Mesendoderm (in vitro differentiated cells): ENCODE results near the gene WFIKKN1.
A peak's percentile ranks its signal among the peaks of the same experiment; 100 is the strongest.
"Not testable (repeated sequence)": the region's sequence is repeated elsewhere in the genome, so short reads cannot be mapped to it uniquely, and the experiment has no call there.

Experiments
- DNase-seq: peaks from one replicate; pipeline ENCODE4 v3.0.0; 2013
- H2AK5ac ChIP-seq: 2 replicates; pipeline ENCODE4 v1.6.1; 2013; ENCODE audit warnings: low read length, inconsistent platforms
- H2BK120ac ChIP-seq: 2 replicates; pipeline ENCODE4 v1.6.1; 2013; ENCODE audit warnings: low read depth, mild to moderate bottlenecking, low read length, moderate library complexity, mixed read lengths
- H2BK15ac ChIP-seq: replicated peaks from 2 replicates; pipeline ENCODE4 v1.6.1; 2013; ENCODE audit warnings: low read depth, mild to moderate bottlenecking, moderate library complexity
- H2BK5ac ChIP-seq: 2 replicates; pipeline ENCODE4 v1.6.1; 2013; ENCODE audit warnings: low read length, inconsistent platforms
- H3K18ac ChIP-seq: 2 replicates; pipeline ENCODE4 v1.6.1; 2013; ENCODE audit warnings: mild to moderate bottlenecking, low read length, mixed read lengths
- H3K23ac ChIP-seq: one replicate; pipeline ENCODE4 v1.6.1; 2013; ENCODE audit warnings: low read length
- H3K27ac ChIP-seq: 2 replicates; pipeline ENCODE4 v1.5.1; 2013; ENCODE audit warnings: low read depth, mild to moderate bottlenecking, inconsistent platforms, low read length, moderate library complexity
- H3K27me3 ChIP-seq: 2 replicates; pipeline ENCODE4 v1.6.1; 2013; ENCODE audit warnings: low read length, control low read depth, mild to moderate bottlenecking, inconsistent platforms; ENCODE audit not compliant: insufficient read depth, poor library complexity
- H3K36me3 ChIP-seq: 2 replicates; pipeline ENCODE4 v1.6.1; 2013; ENCODE audit warnings: low read length, inconsistent platforms; ENCODE audit not compliant: control insufficient read depth, insufficient read depth
- H3K4ac ChIP-seq: one replicate; pipeline ENCODE4 v1.6.1; 2013; ENCODE audit warnings: low read depth, mild to moderate bottlenecking, low read length, moderate library complexity
- H3K4me1 ChIP-seq: 2 replicates; pipeline ENCODE4 v1.6.1; 2013; ENCODE audit warnings: low read depth, low read length, inconsistent platforms; ENCODE audit not compliant: control insufficient read depth
- H3K4me2 ChIP-seq: 2 replicates; pipeline ENCODE4 v1.6.1; 2013; ENCODE audit warnings: low read length
- H3K4me3 ChIP-seq: 2 replicates; pipeline ENCODE4 v1.5.1; 2013; ENCODE audit warnings: mild to moderate bottlenecking, low read length
- H3K56ac ChIP-seq: one replicate; pipeline ENCODE4 v1.6.1; 2013; ENCODE audit warnings: low read length
- H3K79me1 ChIP-seq: 2 replicates; pipeline ENCODE4 v1.6.1; 2013; ENCODE audit warnings: low read length, inconsistent platforms
- H3K79me2 ChIP-seq: 2 replicates; pipeline ENCODE4 v1.6.1; 2013; ENCODE audit warnings: mild to moderate bottlenecking, low read length; ENCODE audit not compliant: control insufficient read depth, insufficient read depth
- H3K9ac ChIP-seq: 2 replicates; pipeline ENCODE4 v1.6.1; 2013; ENCODE audit warnings: low read length, inconsistent platforms
- H4K5ac ChIP-seq: one replicate; pipeline ENCODE4 v1.6.1; 2013; ENCODE audit warnings: low read length
- H4K8ac ChIP-seq: one replicate; pipeline ENCODE4 v1.6.1; 2013; ENCODE audit warnings: low read depth, mild to moderate bottlenecking, control low read depth, low read length, moderate library complexity
- WGBS: extraction: QIAGEN DNeasy Blood & Tissue Kit; methylation state at CpG from one replicate; pipeline ENCODE4 v1.1.7; 2013; ENCODE audit warnings: low lambda C conversion rate, missing lambda C conversion rate; ENCODE audit not compliant: insufficient coverage; ENCODE audit errors: extremely low coverage; 5-methylcytosine and 5-hydroxymethylcytosine counted together

The WFIKKN1 gene

GRCh38 chr16:596736-597060, 34.1 kb upstream of the WFIKKN1 start:
- H3K18ac ChIP-seq, result no peak overlapping the region
- H2BK15ac ChIP-seq, result no peak overlapping the region
- H3K36me3 ChIP-seq, result no peaks in the 10 kb centered on the region
- no CpG with 5 or more reads among the region's 12 CpGs for WGBS
- H2BK5ac ChIP-seq, result no peak overlapping the region
- H3K79me1 ChIP-seq, result peaks cover 11% of the 10 kb centered on the region
- H3K4ac ChIP-seq, result no peak overlapping the region
- H3K56ac ChIP-seq, result no peak overlapping the region
- no peaks in the 10 kb centered on the region for H3K79me2 ChIP-seq
- no peak overlapping the region for H4K8ac ChIP-seq
- no peak overlapping the region for H2AK5ac ChIP-seq
- H3K4me2 ChIP-seq, result no peak overlapping the region
- H4K5ac ChIP-seq, result no peak overlapping the region
- H3K4me3 ChIP-seq, result no peak overlapping the region
- no peak overlapping the region for H3K27ac ChIP-seq
- no peak for DNase-seq
- H3K4me1 ChIP-seq, result no peaks in the 10 kb centered on the region
- H3K27me3 ChIP-seq, result no peaks in the 10 kb centered on the region
- H2BK120ac ChIP-seq, result no peak overlapping the region
- H3K23ac ChIP-seq, result no peak overlapping the region
- no peak overlapping the region for H3K9ac ChIP-seq

GRCh38 chr16:597655-598054, 33.1 kb upstream of the WFIKKN1 start:
- not testable (repeated sequence) for H3K4ac ChIP-seq, DNase-seq, H3K4me1 ChIP-seq, H2AK5ac ChIP-seq, H3K4me3 ChIP-seq, H4K5ac ChIP-seq, H3K4me2 ChIP-seq, H2BK120ac ChIP-seq, H3K79me2 ChIP-seq, H3K23ac ChIP-seq, H3K79me1 ChIP-seq, H3K27me3 ChIP-seq, H3K36me3 ChIP-seq, H2BK5ac ChIP-seq, H3K27ac ChIP-seq, H4K8ac ChIP-seq, H3K9ac ChIP-seq, H3K56ac ChIP-seq, H2BK15ac ChIP-seq, H3K18ac ChIP-seq
- no CpG with 5 or more reads among the region's 7 CpGs for WGBS

GRCh38 chr16:598823-599739, 31.7 kb upstream of the WFIKKN1 start:
- H3K9ac ChIP-seq, result no peak overlapping the region
- no peak overlapping the region for H2BK120ac ChIP-seq
- H3K23ac ChIP-seq, result no peak overlapping the region
- H2BK5ac ChIP-seq, result no peak overlapping the region
- no peak overlapping the region for H4K5ac ChIP-seq
- no peaks in the 10 kb centered on the region for H3K27me3 ChIP-seq
- H3K27ac ChIP-seq, result no peak overlapping the region
- H3K56ac ChIP-seq, result no peak overlapping the region
- no peak overlapping the region for H3K4me3 ChIP-seq
- no CpG with 5 or more reads among the region's 43 CpGs for WGBS
- no peak overlapping the region for H2AK5ac ChIP-seq
- no peaks in the 10 kb centered on the region for H3K79me2 ChIP-seq
- no peaks in the 10 kb centered on the region for H3K36me3 ChIP-seq
- peaks cover 9% of the 10 kb centered on the region for H3K79me1 ChIP-seq
- no peak overlapping the region for H2BK15ac ChIP-seq
- H4K8ac ChIP-seq, result no peak overlapping the region
- no peaks in the 10 kb centered on the region for H3K4me1 ChIP-seq
- H3K18ac ChIP-seq, result no peak overlapping the region
- H3K4ac ChIP-seq, result no peak overlapping the region
- DNase-seq, result no peak
- H3K4me2 ChIP-seq, result no peak overlapping the region

DNA sequence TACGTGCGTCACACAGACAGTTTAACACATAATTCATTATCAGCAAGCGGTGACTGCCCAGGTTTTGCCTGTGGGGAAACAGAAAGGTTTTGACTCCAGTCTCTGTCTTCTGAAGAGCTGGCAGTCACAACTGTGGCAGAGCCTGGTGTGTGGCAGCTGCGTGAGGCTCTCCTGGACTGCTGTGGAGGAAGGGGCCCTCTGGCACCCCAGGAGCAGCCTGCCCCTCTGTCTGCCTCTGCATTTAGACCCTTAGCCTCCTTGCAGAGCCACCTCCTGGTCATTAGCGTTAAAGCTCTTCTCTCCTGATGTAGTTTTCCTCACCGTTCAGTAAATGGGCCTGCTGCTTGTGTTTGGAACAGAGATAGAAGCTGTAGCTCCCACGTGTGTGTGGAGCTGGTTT, 30.0 kb upstream of the WFIKKN1 start:
- Histone ChIP-seq H2BK15ac (no peak overlapping the region), H3K18ac (no peak overlapping the region), H3K36me3 (no peaks in the 10 kb centered on the region), H3K4me1 (no peaks in the 10 kb centered on the region), H3K9ac (no peak overlapping the region), H2AK5ac (no peak overlapping the region), H4K8ac (no peak overlapping the region), H3K56ac (no peak overlapping the region), H3K79me2 (peaks cover 2% of the 10 kb centered on the region), H2BK5ac (no peak overlapping the region), H2BK120ac (no peak overlapping the region), H4K5ac (no peak overlapping the region), H3K4me2 (no peak overlapping the region), H3K23ac (no peak overlapping the region), H3K79me1 (peaks cover 8% of the 10 kb centered on the region), H3K4me3 (no peak overlapping the region), H3K27me3 (no peaks in the 10 kb centered on the region), H3K27ac (no peak overlapping the region), H3K4ac (no peak overlapping the region)
- WGBS, result no CpG with 5 or more reads among the region's 7 CpGs
- peak; percentile 57 for DNase-seq

- Histone ChIP-seq H3K79me1 (peaks cover 3% of the 10 kb centered on the region), H2BK120ac (no peak overlapping the region), H3K4me2 (no peak overlapping the region), H3K18ac (no peak overlapping the region), H3K79me2 (peaks cover 2% of the 10 kb centered on the region), H3K27me3 (no peaks in the 10 kb centered on the region), H2BK15ac (no peak overlapping the region), H3K56ac (no peak overlapping the region), H3K36me3 (no peaks in the 10 kb centered on the region), H3K4me3 (no peak overlapping the region), H4K5ac (no peak overlapping the region), H3K4ac (no peak overlapping the region), H3K23ac (no peak overlapping the region), H3K27ac (no peak overlapping the region), H4K8ac (no peak overlapping the region), H2BK5ac (no peak overlapping the region), H3K9ac (no peak overlapping the region), H2AK5ac (no peak overlapping the region), H3K4me1 (peaks cover 2% of the 10 kb centered on the region)
- no CpG with 5 or more reads among the region's 5 CpGs for WGBS
- DNase-seq, result no peak
Observed at GRCh38 chr16:603933-604332, 26.9 kb upstream of the WFIKKN1 start.
